ENCODE measurements around the gene CHTF18. TPM values are rescaled to one million over a fixed set of nuclear protein-coding genes. Genes with fewer than 3 reads are reported as not detected.

CHTF18 gene
- total and polyA plus RNA-seq, 10 of the 15 experiments (the other 5 are each of a cell fraction or from before 2014, with no cell fraction given): 1.6 to 87.8 (median 19.4) TPM

DNA sequence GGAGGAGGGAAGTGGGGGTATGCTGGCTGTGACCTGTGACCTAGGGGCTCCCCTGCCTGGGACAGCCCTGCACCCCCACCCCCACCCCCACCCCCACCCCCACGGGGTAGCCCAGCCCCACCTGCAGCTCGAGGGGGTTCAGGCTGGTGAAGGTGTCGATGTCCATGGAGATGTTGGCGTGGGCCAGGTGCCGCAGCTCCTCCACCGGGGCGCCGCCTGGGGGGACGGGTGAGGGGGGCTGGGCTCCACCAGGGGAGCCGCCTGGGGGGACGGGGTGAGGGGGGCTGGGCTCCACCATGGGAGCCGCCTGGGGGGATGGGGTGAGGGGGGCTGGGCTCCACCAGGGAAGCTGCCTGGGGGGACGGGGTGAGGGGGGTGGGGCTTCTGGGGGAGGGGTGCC is 18.0 kb upstream of the CHTF18 start:
- Histone ChIP-seq H4K20me1 (ENCODE audit: control insufficient read depth, insufficient read depth) (no peaks in the 10 kb centered on the region), H3K27me3 (replicated peaks in 1 of 2; ENCODE audit: control insufficient read depth in 2 of 2, insufficient read depth in 2 of 2, low read length in 1 of 2) (no peaks in the 10 kb centered on the region), H2AFZ (ENCODE audit: control insufficient read depth, low read depth, low read length) (no peak overlapping the region), H3K27ac (ENCODE audit: control insufficient read depth, insufficient read depth) (no peak overlapping the region), H3K4me3 (no peak overlapping the region), H3K4me1 (ENCODE audit: control insufficient read depth, insufficient read depth, low read length) (no peaks in the 10 kb centered on the region), H3K4me2 (ENCODE audit: control insufficient read depth, insufficient read depth) (no peak overlapping the region), H3K9me3 (replicated peaks; ENCODE audit: control insufficient read depth, insufficient read depth, low read length) (no peaks in the 10 kb centered on the region), H3K36me3 (ENCODE audit: control insufficient read depth in 2 of 2, insufficient read depth in 2 of 2, low read length in 1 of 2) (no peaks in the 10 kb centered on the region), H3K79me2 (ENCODE audit: control insufficient read depth, insufficient read depth, low read length) (no peaks in the 10 kb centered on the region), H3K9ac (ENCODE audit: control insufficient read depth, insufficient read depth, low read length) (no peak overlapping the region)
- ATAC-seq (no peak), DNase-seq (ENCODE audit: low read depth, low spot score) (no peak), FAIRE-seq (no peak)
- TF ChIP-seq RFX5 (IDR thresholded peaks at IDR 0.05; ENCODE audit: low read depth, low read length) (no peak), SMAD5 (IDR thresholded peaks at IDR 0.05; ENCODE audit: low read depth) (no peak), MYB (IDR thresholded peaks at IDR 0.05; ENCODE audit: borderline replicate concordance, low read depth, low read length) (no peak), CREB1 (IDR thresholded peaks at IDR 0.05; ENCODE audit: low read depth) (no peak), ZNF384 (IDR thresholded peaks at IDR 0.05; ENCODE audit: borderline replicate concordance, low read depth, low read length) (no peak), RUNX3 (IDR thresholded peaks at IDR 0.05; ENCODE audit: low read length) (no peak), NR2C2 (IDR thresholded peaks at IDR 0.05; ENCODE audit: borderline replicate concordance, control insufficient read depth, insufficient read length, low read depth) (no peak), ZBTB33 (IDR thresholded peaks at IDR 0.05) (no peak), MTA2 (IDR thresholded peaks at IDR 0.05; ENCODE audit: low read depth) (no peak), EP300 (IDR thresholded peaks at IDR 0.05; ENCODE audit: borderline replicate concordance in 1 of 2, control insufficient read depth in 1 of 2, low read depth in 2 of 2, low read length in 2 of 2) (no peak), SIX5 (IDR thresholded peaks at IDR 0.05; ENCODE audit: low read depth, low read length, severe bottlenecking) (no peak), ZSCAN29 (IDR thresholded peaks at IDR 0.05) (no peak), PAX5 (IDR thresholded peaks at IDR 0.05; ENCODE audit: borderline replicate concordance, low read depth, low read length) (no peak), BHLHE40 (IDR thresholded peaks at IDR 0.05; ENCODE audit: borderline replicate concordance in 1 of 2, low read depth in 2 of 2, low read length in 1 of 2) (no peak), E2F8 (IDR thresholded peaks at IDR 0.05; ENCODE audit: low read depth, partially characterized antibody) (no peak), ZNF274 (IDR thresholded peaks at IDR 0.05; ENCODE audit: insufficient read depth, insufficient read length) (no peak), HDAC6 (IDR thresholded peaks at IDR 0.05; ENCODE audit: unreplicated experiment) (no peak), FOXK2 (IDR thresholded peaks at IDR 0.05) (no peak), ETV6 (conservative IDR thresholded peaks at IDR 0.05 in 1 of 2, IDR thresholded peaks at IDR 0.05 in 1 of 2; ENCODE audit: borderline replicate concordance in 1 of 2, low read depth in 1 of 2) (no peak), RBBP5 (conservative IDR thresholded peaks at IDR 0.05) (no peak)
- BruUV-seq (replicated peaks): no TSS peak
- CTCF ChIA-PET: no interaction called here
- RAD21 ChIA-PET (ENCODE audit: unreplicated experiment): no interaction called here
- POLR2A ChIA-PET: no interaction called here
- WGBS (ENCODE audit: insufficient coverage, insufficient replicate concordance, low lambda C conversion rate, missing lambda C conversion rate): no CpG with 5 or more reads among the region's 13 CpGs
- SMC1A ChIA-PET (ENCODE audit: uncharacterized antibody, unreplicated experiment): no interaction called here
- intact Hi-C loops (cut with micrococcal nuclease; ENCODE audit: unreplicated experiment): no loop called here
- in situ Hi-C loops (cut with MboI): no loop called here

Measured in GM12878 (cell line).